Measurements from ENCODE around the gene MFNG. TPM values are rescaled to one million over a fixed set of nuclear protein-coding genes. Genes with fewer than 3 reads are reported as not detected.

MFNG gene
- total RNA-seq, 2 experiments from 2014 or later, result 101 to 106 TPM

- peaks cover 12% of the 10 kb centered on the region for H3K4me1 Mint-ChIP-seq (ENCODE audit: low read depth)
- intact Hi-C loops (cut with micrococcal nuclease), result no loop called here
- CTCF ChIA-PET, result interaction anchor here (1.1 to 2.1 kb wide), 2 partner anchors 17 to 46 kb away, joined by 3 to 8 read pairs; no protein-coding TSS in a partner anchor
Observed at GRCh38 chr22:37521236-37521739, 35.1 kb upstream of the MFNG start.

GRCh38 chr22:37520776-37521191 is 34.6 kb upstream of the MFNG start:
- Mint-ChIP-seq H3K27me3 (peaks cover 35% of the 10 kb centered on the region), H3K36me3 (no peaks in the 10 kb centered on the region), H3K9me3 (no peaks in the 10 kb centered on the region), H3K27ac (no peak overlapping the region), H3K4me3 (no peak overlapping the region), H3K4me1 (ENCODE audit: low read depth) (peaks cover 11% of the 10 kb centered on the region)
- POLR2A ChIA-PET, result no interaction called here
- intact Hi-C loops (cut with micrococcal nuclease), result no loop called here
- no peak for DNase-seq
- CTCF ChIA-PET, result interaction anchor here (1.4 to 2.1 kb wide), 2 partner anchors 47 to 48 kb away, joined by 5 to 8 read pairs; no protein-coding TSS in a partner anchor

More at GRCh38 chr22:37521236-37521739, 35.1 kb upstream of the MFNG start:
- H3K36me3 Mint-ChIP-seq, result no peaks in the 10 kb centered on the region
- H3K9me3 Mint-ChIP-seq, result no peaks in the 10 kb centered on the region
- peaks cover 39% of the 10 kb centered on the region for H3K27me3 Mint-ChIP-seq
- no peak overlapping the region for H3K27ac Mint-ChIP-seq
- no peak overlapping the region for H3K4me3 Mint-ChIP-seq
- DNase-seq, result no peak
- POLR2A ChIA-PET, result no interaction called here

GRCh38 chr22:37519268-37520195 is 33.3 kb upstream of the MFNG start, which contains the start of gene CARD10:
Gene CARD10, minus strand, starts transcription at chr22:37519415. Its CDS starts 215 bp downstream, at chr22:37519200.
- no peaks in the 10 kb centered on the region for H3K36me3 Mint-ChIP-seq
- peaks cover 33% of the 10 kb centered on the region for H3K27me3 Mint-ChIP-seq
- no peak within 1 kb of the TSS for H3K27ac Mint-ChIP-seq
- peak within 1 kb of the TSS; percentile 37 for H3K4me3 Mint-ChIP-seq
- DNase-seq, result no peak
- ChIA-PET CTCF (interaction anchor here (0.7 to 1.4 kb wide), 2 partner anchors 47 to 204 kb away, joined by 3 to 5 read pairs; no protein-coding TSS in a partner anchor), POLR2A (no interaction called here)
- no peaks in the 10 kb centered on the region for H3K9me3 Mint-ChIP-seq
- intact Hi-C loops (cut with micrococcal nuclease), result no loop called here
- H3K4me1 Mint-ChIP-seq (ENCODE audit: low read depth), result peaks cover 6% of the 10 kb centered on the region

- CTCF ChIA-PET, result interaction anchor here (0.7 kb wide), 1 partner anchor 203 kb away, joined by 3 read pairs; no protein-coding TSS in a partner anchor
- peaks cover 33% of the 10 kb centered on the region for H3K27me3 Mint-ChIP-seq
- H3K4me1 Mint-ChIP-seq (ENCODE audit: low read depth), result peaks cover 6% of the 10 kb centered on the region
- no peaks in the 10 kb centered on the region for H3K36me3 Mint-ChIP-seq
- H3K9me3 Mint-ChIP-seq, result no peaks in the 10 kb centered on the region
- intact Hi-C loops (cut with micrococcal nuclease), result no loop called here
- DNase-seq, result no peak
- H3K4me3 Mint-ChIP-seq, result peak overlapping the region; percentile 24
- POLR2A ChIA-PET, result no interaction called here
- H3K27ac Mint-ChIP-seq, result no peak overlapping the region
Observed at GRCh38 chr22:37518509-37519267, 32.5 kb upstream of the MFNG start.

- H3K4me3 Mint-ChIP-seq, result no peak overlapping the region
- ChIA-PET CTCF (no interaction called here), POLR2A (no interaction called here)
- peaks cover 6% of the 10 kb centered on the region for H3K4me1 Mint-ChIP-seq (ENCODE audit: low read depth)
- intact Hi-C loops (cut with micrococcal nuclease), result no loop called here
- H3K9me3 Mint-ChIP-seq, result no peaks in the 10 kb centered on the region
- peaks cover 28% of the 10 kb centered on the region for H3K27me3 Mint-ChIP-seq
- no peaks in the 10 kb centered on the region for H3K36me3 Mint-ChIP-seq
- no peak for DNase-seq
- H3K27ac Mint-ChIP-seq, result no peak overlapping the region
Observed at GRCh38 chr22:37517826-37518450, 31.8 kb upstream of the MFNG start.

- no peak overlapping the region for H3K27ac Mint-ChIP-seq
- DNase-seq, result no peak
- peaks cover 6% of the 10 kb centered on the region for H3K4me1 Mint-ChIP-seq (ENCODE audit: low read depth)
- H3K36me3 Mint-ChIP-seq, result no peaks in the 10 kb centered on the region
- CTCF ChIA-PET, result interaction anchor here (0.7 kb wide), 1 partner anchor 76 kb away, joined by 3 read pairs; no protein-coding TSS in a partner anchor
- H3K4me3 Mint-ChIP-seq, result no peak overlapping the region
- intact Hi-C loops (cut with micrococcal nuclease), result no loop called here
- H3K27me3 Mint-ChIP-seq, result peaks cover 21% of the 10 kb centered on the region
- no peaks in the 10 kb centered on the region for H3K9me3 Mint-ChIP-seq
- POLR2A ChIA-PET, result no interaction called here
Observed at GRCh38 chr22:37516456-37516855, 30.3 kb upstream of the MFNG start.

GRCh38 chr22:37515901-37516300 is 29.7 kb upstream of the MFNG start:
- CTCF ChIA-PET, result interaction anchor here (0.7 kb wide), 1 partner anchor 77 kb away, joined by 3 read pairs; no protein-coding TSS in a partner anchor
- no peak for DNase-seq
- H3K27me3 Mint-ChIP-seq, result peaks cover 16% of the 10 kb centered on the region
- no peaks in the 10 kb centered on the region for H3K36me3 Mint-ChIP-seq
- H3K9me3 Mint-ChIP-seq, result no peaks in the 10 kb centered on the region
- no peak overlapping the region for H3K4me3 Mint-ChIP-seq
- POLR2A ChIA-PET, result no interaction called here
- no peak overlapping the region for H3K27ac Mint-ChIP-seq
- intact Hi-C loops (cut with micrococcal nuclease), result no loop called here
- H3K4me1 Mint-ChIP-seq (ENCODE audit: low read depth), result peaks cover 6% of the 10 kb centered on the region

GRCh38 chr22:37514526-37515051 is 28.4 kb upstream of the MFNG start:
- no peak overlapping the region for H3K4me3 Mint-ChIP-seq
- POLR2A ChIA-PET, result no interaction called here
- DNase-seq, result no peak
- H3K4me1 Mint-ChIP-seq (ENCODE audit: low read depth), result peaks cover 3% of the 10 kb centered on the region
- intact Hi-C loops (cut with micrococcal nuclease), result no loop called here
- H3K27me3 Mint-ChIP-seq, result peaks cover 9% of the 10 kb centered on the region
- H3K9me3 Mint-ChIP-seq, result no peaks in the 10 kb centered on the region
- CTCF ChIA-PET, result no interaction called here
- H3K27ac Mint-ChIP-seq, result no peak overlapping the region
- H3K36me3 Mint-ChIP-seq, result no peaks in the 10 kb centered on the region

- Mint-ChIP-seq H3K9me3 (no peaks in the 10 kb centered on the region), H3K27me3 (peaks cover 3% of the 10 kb centered on the region), H3K36me3 (no peaks in the 10 kb centered on the region), H3K27ac (no peak overlapping the region), H3K4me1 (ENCODE audit: low read depth) (no peaks in the 10 kb centered on the region), H3K4me3 (no peak overlapping the region)
- POLR2A ChIA-PET, result no interaction called here
- CTCF ChIA-PET, result interaction anchor here (0.9 kb wide), 1 partner anchor 18 kb away, joined by 3 read pairs; no protein-coding TSS in a partner anchor
- DNase-seq, result no peak
- intact Hi-C loops (cut with micrococcal nuclease), result no loop called here
Observed at GRCh38 chr22:37511395-37512104, 25.4 kb upstream of the MFNG start.

GRCh38 chr22:37510091-37510490 is 23.9 kb upstream of the MFNG start:
- intact Hi-C loops (cut with micrococcal nuclease), result no loop called here
- H3K27me3 Mint-ChIP-seq, result peaks cover 3% of the 10 kb centered on the region
- no peak overlapping the region for H3K4me3 Mint-ChIP-seq
- ChIA-PET CTCF (no interaction called here), POLR2A (no interaction called here)
- H3K4me1 Mint-ChIP-seq (ENCODE audit: low read depth), result no peaks in the 10 kb centered on the region
- no peaks in the 10 kb centered on the region for H3K36me3 Mint-ChIP-seq
- H3K27ac Mint-ChIP-seq, result no peak overlapping the region
- no peaks in the 10 kb centered on the region for H3K9me3 Mint-ChIP-seq
- DNase-seq, result no peak
